Trophoblast cell (in vitro differentiated cells and primary cell): ENCODE data around the gene ZRANB3.

Experiments used
- DNase-seq, 2 donors: peaks; one replicate each; pipeline ENCODE4 v3.0.0-alpha.2; 2016
- H2AFZ ChIP-seq: 2 replicates; pipeline ENCODE4 v1.6.1; 2013; ENCODE audit warnings: low read length, moderate library complexity, mild to moderate bottlenecking; ENCODE audit not compliant: insufficient read depth, poor library complexity
- H2AK5ac ChIP-seq: 2 replicates; pipeline ENCODE4 v1.6.1; 2013; ENCODE audit warnings: mild to moderate bottlenecking, low read length
- H2BK120ac ChIP-seq: 2 replicates; pipeline ENCODE4 v1.6.1; 2013; ENCODE audit warnings: low read length, mild to moderate bottlenecking, moderate library complexity; ENCODE audit not compliant: insufficient read depth, poor library complexity
- H2BK12ac ChIP-seq: 2 replicates; pipeline ENCODE4 v1.6.1; 2013; ENCODE audit warnings: mild to moderate bottlenecking, low read length, moderate library complexity
- H2BK5ac ChIP-seq: 2 replicates; pipeline ENCODE4 v1.6.1; 2013; ENCODE audit warnings: low read length, low read depth, moderate library complexity, mild to moderate bottlenecking; ENCODE audit not compliant: poor library complexity
- H3K14ac ChIP-seq: 2 replicates; pipeline ENCODE4 v1.6.1; 2013; ENCODE audit warnings: mild to moderate bottlenecking, low read length
- H3K18ac ChIP-seq: 2 replicates; pipeline ENCODE4 v1.6.1; 2013; ENCODE audit warnings: mild to moderate bottlenecking, low read length
- H3K23ac ChIP-seq: 2 replicates; pipeline ENCODE4 v1.6.1; 2013; ENCODE audit warnings: low read length
- H3K27ac ChIP-seq: 2 replicates; pipeline ENCODE4 v1.5.1; 2013; ENCODE audit warnings: low read depth, mild to moderate bottlenecking, inconsistent platforms, low read length, moderate library complexity
- H3K27me3 ChIP-seq: 2 replicates; pipeline ENCODE4 v1.6.1; 2013; ENCODE audit warnings: inconsistent platforms, mild to moderate bottlenecking, low read length, moderate library complexity; ENCODE audit not compliant: insufficient read depth
- H3K36me3 ChIP-seq, 2 experiments: 1 replicate in 1 of 2; 2 replicates in 1 of 2; pipeline ENCODE4 v1.6.1; 2013; ENCODE audit warnings: low read length in 2 of 2, mild to moderate bottlenecking in 2 of 2, moderate library complexity in 1 of 2; ENCODE audit not compliant: insufficient read depth in 2 of 2, control insufficient read depth in 1 of 2
- H3K4ac ChIP-seq: 2 replicates; pipeline ENCODE4 v1.6.1; 2013; ENCODE audit warnings: low read depth, mild to moderate bottlenecking, low read length, moderate library complexity
- H3K4me1 ChIP-seq, 2 experiments: 1 replicate in 1 of 2; 2 replicates in 1 of 2; pipeline ENCODE4 v1.6.1; 2013; ENCODE audit warnings: low read length in 2 of 2, mild to moderate bottlenecking in 2 of 2, moderate library complexity in 1 of 2; ENCODE audit not compliant: insufficient read depth in 2 of 2, control insufficient read depth in 1 of 2
- H3K4me2 ChIP-seq: 2 replicates; pipeline ENCODE4 v1.6.1; 2013; ENCODE audit warnings: inconsistent platforms, mild to moderate bottlenecking, low read length, moderate library complexity
- H3K4me3 ChIP-seq: 2 replicates; pipeline ENCODE4 v1.5.1; 2013; ENCODE audit warnings: mild to moderate bottlenecking, low read depth, low read length, inconsistent platforms
- H3K79me1 ChIP-seq: one replicate; pipeline ENCODE4 v1.6.1; 2013; ENCODE audit warnings: low read length
- H3K79me2 ChIP-seq: 2 replicates; pipeline ENCODE4 v1.6.1; 2013; ENCODE audit warnings: low read length, mild to moderate bottlenecking; ENCODE audit not compliant: control insufficient read depth, insufficient read depth, poor library complexity
- H3K9ac ChIP-seq: 2 replicates; pipeline ENCODE4 v1.6.1; 2013; ENCODE audit warnings: mild to moderate bottlenecking, low read length
- H3K9me3 ChIP-seq: 2 replicates; pipeline ENCODE4 v1.6.1; 2013; ENCODE audit warnings: low read depth, mild to moderate bottlenecking, control low read depth, inconsistent platforms, low read length; ENCODE audit not compliant: insufficient read depth
- H4K12ac ChIP-seq: 2 replicates; pipeline ENCODE4 v1.6.1; 2013; ENCODE audit warnings: low read depth, mild to moderate bottlenecking, low read length, moderate library complexity
- H4K8ac ChIP-seq: 2 replicates; pipeline ENCODE4 v1.6.1; 2013; ENCODE audit warnings: low read depth, mild to moderate bottlenecking, low read length, moderate library complexity
- H4K91ac ChIP-seq: one replicate; pipeline ENCODE4 v1.6.1; 2013; ENCODE audit warnings: low read depth, mild to moderate bottlenecking, low read length, moderate library complexity
- WGBS: extraction: QIAGEN DNeasy Blood & Tissue Kit; methylation state at CpG from one replicate; pipeline ENCODE4 v1.1.7; 2013; ENCODE audit warnings: missing lambda C conversion rate; ENCODE audit not compliant: insufficient read length, insufficient coverage; ENCODE audit errors: extremely low coverage; 5-methylcytosine and 5-hydroxymethylcytosine counted together

ZRANB3 gene

DNA sequence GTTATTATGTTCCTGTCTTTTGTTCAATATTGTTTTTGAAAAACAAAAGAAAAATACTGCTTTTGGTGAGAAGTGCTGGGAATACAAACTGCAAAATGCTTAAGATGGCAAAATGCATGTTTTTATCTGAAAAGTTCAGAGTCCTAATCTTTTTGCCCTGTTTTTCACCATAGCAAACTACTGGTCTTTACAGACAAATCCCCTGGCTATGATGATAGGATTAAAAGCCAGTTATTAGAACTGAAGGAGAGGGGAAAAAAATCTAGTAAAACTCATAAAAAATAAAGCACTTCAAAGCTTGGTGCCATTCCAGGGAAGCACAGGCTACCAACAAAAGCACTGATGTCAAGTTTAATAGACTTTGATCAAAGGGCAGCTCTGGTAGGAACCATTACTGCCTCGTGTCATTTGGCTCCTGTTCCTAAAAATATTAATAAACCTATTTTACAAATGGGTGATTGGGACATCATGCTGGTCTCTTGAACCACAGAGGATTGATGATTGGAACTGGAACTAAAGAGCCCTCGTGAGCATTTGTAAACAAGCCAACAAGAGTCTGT is 284.2 kb downstream of the ZRANB3 start:
- Histone ChIP-seq H2AFZ (no peak overlapping the region), H3K9ac (no peak overlapping the region), H3K4me3 (no peak overlapping the region), H3K27ac (no peak overlapping the region), H4K8ac (no peak overlapping the region), H3K79me1 (no peaks in the 10 kb centered on the region), H2BK12ac (no peak overlapping the region), H3K36me3 (peaks cover 0 to 3% of the 10 kb centered on the region in 2 experiments), H3K79me2 (no peaks in the 10 kb centered on the region), H4K12ac (no peak overlapping the region), H3K23ac (no peak overlapping the region), H3K14ac (no peak overlapping the region), H3K4ac (no peak overlapping the region), H2BK120ac (no peak overlapping the region), H3K9me3 (peaks cover 3% of the 10 kb centered on the region), H3K4me1 (no peaks in the 10 kb centered on the region), H4K91ac (no peak overlapping the region), H2AK5ac (no peak overlapping the region), H3K4me2 (no peak overlapping the region), H3K27me3 (no peaks in the 10 kb centered on the region), H3K18ac (no peak overlapping the region), H2BK5ac (no peak overlapping the region)
- DNase-seq, result no peak
- WGBS, result no CpG with 5 or more reads among the region's 2 CpGs

DNA sequence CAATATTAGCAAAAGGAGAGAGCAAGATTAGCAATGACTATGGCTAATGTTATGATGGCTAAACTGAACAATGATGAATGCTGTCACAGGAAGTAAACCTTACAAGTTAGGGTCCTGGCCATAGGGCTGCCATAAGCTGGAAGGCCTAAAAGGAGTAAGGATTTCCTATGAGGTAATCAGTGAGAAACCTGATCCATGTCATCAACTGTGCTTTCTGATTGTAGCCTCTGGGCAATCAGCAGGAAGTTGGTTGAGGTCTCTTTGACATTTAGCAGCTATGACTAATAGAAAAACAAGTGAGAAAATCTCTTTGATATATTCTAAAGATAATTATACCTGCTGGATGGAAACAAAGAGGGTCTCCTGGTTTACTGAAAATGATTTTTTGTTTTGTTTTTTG is 285.9 kb downstream of the ZRANB3 start:
- Histone ChIP-seq H3K4me3 (no peak overlapping the region), H2AFZ (no peak overlapping the region), H3K14ac (no peak overlapping the region), H4K8ac (no peak overlapping the region), H3K4me2 (no peak overlapping the region), H3K4me1 (no peaks in the 10 kb centered on the region), H3K36me3 (no peaks in the 10 kb centered on the region), H4K91ac (no peak overlapping the region), H4K12ac (no peak overlapping the region), H3K23ac (no peak overlapping the region), H3K27ac (no peak overlapping the region), H3K9ac (no peak overlapping the region), H2BK120ac (no peak overlapping the region), H3K9me3 (no peaks in the 10 kb centered on the region), H3K18ac (no peak overlapping the region), H3K4ac (no peak overlapping the region), H2AK5ac (no peak overlapping the region), H2BK5ac (no peak overlapping the region), H2BK12ac (no peak overlapping the region), H3K79me2 (no peaks in the 10 kb centered on the region), H3K27me3 (no peaks in the 10 kb centered on the region), H3K79me1 (no peaks in the 10 kb centered on the region)
- peak; percentile 34 to 71 for DNase-seq

DNA sequence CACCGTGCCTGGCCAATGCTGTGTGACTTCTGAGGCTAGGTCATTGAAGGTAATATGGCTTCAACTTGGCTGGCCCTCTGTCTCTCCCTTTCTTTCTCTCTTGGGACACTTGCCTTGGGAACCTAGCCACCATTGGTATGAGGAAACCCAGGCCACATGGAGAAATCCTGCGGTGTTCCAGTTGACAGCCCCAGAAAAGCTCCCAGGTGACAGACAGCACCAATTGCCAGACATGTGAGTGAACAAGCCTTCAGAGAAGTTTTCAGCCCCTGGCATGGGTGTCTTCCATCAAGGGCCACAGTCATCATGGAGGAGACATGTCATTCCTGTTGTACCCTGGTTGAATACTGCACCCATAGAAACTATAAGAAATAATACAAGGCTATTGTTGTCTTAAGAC is 292.4 kb downstream of the ZRANB3 start:
- no peak overlapping the region for H3K14ac ChIP-seq
- no peak overlapping the region for H4K8ac ChIP-seq
- no peaks in the 10 kb centered on the region for H3K4me1 ChIP-seq
- no peaks in the 10 kb centered on the region for H3K79me1 ChIP-seq
- no peaks in the 10 kb centered on the region for H3K27me3 ChIP-seq
- H2AFZ ChIP-seq, result no peak overlapping the region
- no peak for DNase-seq
- WGBS, result no CpG with 5 or more reads among the region's 2 CpGs
- H3K27ac ChIP-seq, result no peak overlapping the region
- H2BK5ac ChIP-seq, result no peak overlapping the region
- H2BK120ac ChIP-seq, result no peak overlapping the region
- H3K9me3 ChIP-seq, result no peaks in the 10 kb centered on the region
- no peaks in the 10 kb centered on the region for H3K79me2 ChIP-seq
- H2AK5ac ChIP-seq, result no peak overlapping the region
- no peak overlapping the region for H4K91ac ChIP-seq
- no peaks in the 10 kb centered on the region for H3K36me3 ChIP-seq
- H3K4me3 ChIP-seq, result no peak overlapping the region
- no peak overlapping the region for H3K4me2 ChIP-seq
- H3K18ac ChIP-seq, result no peak overlapping the region
- H3K4ac ChIP-seq, result no peak overlapping the region
- H4K12ac ChIP-seq, result no peak overlapping the region
- H3K23ac ChIP-seq, result no peak overlapping the region
- H2BK12ac ChIP-seq, result no peak overlapping the region
- H3K9ac ChIP-seq, result no peak overlapping the region

GRCh38 chr2:135230150-135230549 is 300.9 kb downstream of the ZRANB3 start:
- H3K79me1 ChIP-seq, result no peaks in the 10 kb centered on the region
- no peak overlapping the region for H4K12ac ChIP-seq
- no peak overlapping the region for H3K27ac ChIP-seq
- no peaks in the 10 kb centered on the region for H3K79me2 ChIP-seq
- H4K91ac ChIP-seq, result no peak overlapping the region
- DNase-seq, result no peak
- H3K4me2 ChIP-seq, result no peak overlapping the region
- no peak overlapping the region for H4K8ac ChIP-seq
- no peak overlapping the region for H2AK5ac ChIP-seq
- no peak overlapping the region for H2BK120ac ChIP-seq
- no peak overlapping the region for H2BK5ac ChIP-seq
- H2AFZ ChIP-seq, result no peak overlapping the region
- H3K18ac ChIP-seq, result no peak overlapping the region
- H3K4me1 ChIP-seq, result no peaks in the 10 kb centered on the region
- no peak overlapping the region for H3K23ac ChIP-seq
- H3K4ac ChIP-seq, result no peak overlapping the region
- peaks cover 6% of the 10 kb centered on the region for H3K9me3 ChIP-seq
- H3K9ac ChIP-seq, result no peak overlapping the region
- H3K4me3 ChIP-seq, result no peak overlapping the region
- H2BK12ac ChIP-seq, result no peak overlapping the region
- no peak overlapping the region for H3K14ac ChIP-seq
- no CpG with 5 or more reads among the region's 1 CpG for WGBS
- no peaks in the 10 kb centered on the region for H3K36me3 ChIP-seq
- no peaks in the 10 kb centered on the region for H3K27me3 ChIP-seq
